PFSK-1 (cell line): ENCODE results near the gene GRIN1.

Experiments
- FOXP2 ChIP-seq: optimal IDR thresholded peaks from 2 replicates; pipeline ENCODE3; 2011; ENCODE audit warnings: borderline replicate concordance, control low read depth, inconsistent platforms; ENCODE audit not compliant: insufficient read depth; ENCODE audit errors: extremely low read length, extremely low read depth
- POLR2AphosphoS5 ChIP-seq: IDR thresholded peaks from 2 replicates; pipeline ENCODE4 v1.6.1; 2012; ENCODE audit warnings: low read depth, mild to moderate bottlenecking, control low read depth, low read length, moderate library complexity

- TF ChIP-seq POLR2AphosphoS5 (no peak), FOXP2 (no peak)
These were observed 45.1 kb downstream of the GRIN1 start for GRCh38 chr9:137183980-137184595.
